Measurements from ENCODE around the gene LHFPL3.
A peak's percentile ranks its signal among the peaks of the same experiment; 100 is the strongest.
"Not testable (repeated sequence)": the region's sequence is repeated elsewhere in the genome, so short reads cannot be mapped to it uniquely, and the experiment has no call there.

The LHFPL3 gene

DNA sequence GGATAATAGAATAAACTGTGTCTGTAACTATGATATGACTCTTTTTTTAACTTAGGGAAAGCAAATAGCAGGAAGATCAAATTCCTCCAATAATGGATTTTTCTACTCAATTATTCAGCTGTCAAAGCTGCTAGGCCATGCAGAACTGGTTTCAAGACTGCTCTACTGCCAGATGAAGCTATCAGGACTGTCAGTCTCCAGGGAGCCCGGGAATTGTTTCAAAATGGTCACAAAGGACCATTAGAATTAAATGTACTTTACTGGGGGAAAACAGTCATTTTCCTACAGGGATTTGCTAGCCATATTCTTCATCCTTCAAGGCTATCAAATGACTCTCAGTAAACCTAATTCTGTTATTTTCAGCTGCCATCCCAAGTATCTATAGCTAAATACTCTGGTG is 276.3 kb downstream of the LHFPL3 start:
- no peak for DNase-seq

DNA sequence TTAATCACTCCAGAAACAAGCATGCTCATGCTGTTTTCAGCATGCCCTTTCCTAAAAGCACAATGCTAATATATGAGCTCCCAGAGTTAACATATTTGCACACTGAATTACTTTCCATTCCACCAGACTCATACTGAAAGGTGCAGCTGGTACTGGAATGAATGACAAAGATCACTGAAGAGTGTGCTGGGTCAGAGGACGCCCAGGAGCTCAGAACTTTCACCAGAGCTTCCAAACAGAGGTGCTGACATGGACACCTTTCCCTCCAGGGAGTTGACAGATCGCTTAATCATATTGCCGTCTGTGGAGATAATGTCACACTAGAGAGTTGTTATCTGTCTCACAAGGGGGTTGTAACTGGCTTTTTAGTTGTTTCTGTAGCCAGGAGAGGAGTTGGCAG is 292.9 kb downstream of the LHFPL3 start:
- DNase-seq: no peak

DNA sequence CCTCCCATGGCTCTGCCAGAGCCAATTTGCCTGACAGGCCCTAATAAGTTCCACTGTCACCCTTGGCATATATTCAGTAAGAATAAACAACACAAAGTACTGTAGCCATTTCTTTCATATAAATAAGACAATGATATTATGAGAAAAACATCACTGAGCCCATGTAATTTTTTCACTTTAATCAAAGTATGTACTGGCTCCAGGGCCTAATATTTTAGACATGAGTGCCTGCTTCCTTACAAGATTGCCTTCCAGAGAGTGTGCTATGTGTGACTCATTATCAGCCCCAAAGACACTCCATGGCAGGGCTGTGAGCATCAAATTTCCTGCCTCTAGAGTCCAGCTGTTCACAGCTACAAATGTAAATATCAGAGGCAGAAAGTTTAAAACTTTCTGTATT is 297.6 kb downstream of the LHFPL3 start:
- no peak for DNase-seq

DNA sequence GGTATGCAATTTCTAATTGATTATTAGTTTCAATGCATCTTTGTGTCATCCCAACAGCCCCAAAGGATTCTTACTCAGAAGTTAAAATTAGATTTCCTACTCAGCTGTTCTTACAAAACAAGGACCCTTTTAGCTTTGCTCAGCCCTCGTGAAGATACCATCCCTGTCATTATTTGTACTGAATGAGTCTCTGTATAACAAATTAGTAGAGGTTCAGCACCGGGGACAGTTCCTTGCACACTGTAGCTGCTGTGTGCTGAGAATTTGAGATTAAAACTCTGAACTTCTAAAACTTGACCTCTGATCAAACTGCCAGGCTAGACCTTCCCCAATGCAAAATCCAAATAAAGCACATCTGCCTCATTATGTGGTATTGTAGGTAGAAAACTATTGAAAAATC is 299.1 kb downstream of the LHFPL3 start:
- DNase-seq: peak; percentile 25

DNA sequence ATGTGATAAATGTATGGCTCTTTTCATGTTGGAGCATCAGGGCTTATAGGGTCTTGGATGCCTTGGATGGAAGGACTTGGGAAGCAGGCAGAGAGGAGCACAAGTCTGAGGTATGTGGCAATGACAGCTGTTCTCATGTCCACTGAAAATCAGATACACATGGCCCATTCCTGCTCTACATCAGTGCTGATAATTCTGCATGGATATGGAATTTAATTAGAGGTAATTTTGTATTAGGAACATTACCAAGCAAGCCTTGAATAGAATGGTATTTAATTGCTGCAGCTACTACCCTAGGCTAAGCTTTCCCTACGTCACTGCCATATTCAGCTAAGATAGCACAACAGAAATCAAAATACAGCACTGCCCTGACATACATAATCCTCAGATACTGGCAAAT is 299.6 kb downstream of the LHFPL3 start:
- DNase-seq: no peak

DNA sequence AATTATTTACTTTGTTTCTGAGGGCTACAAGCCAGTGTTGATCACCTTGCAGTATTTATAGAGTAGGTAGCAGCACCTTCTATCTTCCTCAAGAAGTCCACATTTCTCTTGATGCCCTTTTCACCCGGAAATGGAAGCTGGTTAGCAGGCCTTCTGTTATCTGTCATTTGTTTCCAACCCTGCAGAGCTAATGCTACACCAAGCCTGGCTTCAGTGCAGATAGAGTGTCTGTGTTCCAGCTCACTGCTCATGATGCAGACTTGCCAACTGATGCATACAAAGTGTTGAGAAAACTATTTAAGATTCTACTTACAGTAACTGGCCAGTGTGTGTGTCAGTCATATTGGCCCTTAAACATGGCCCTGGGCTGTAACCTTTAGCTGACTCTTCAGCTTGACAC is 301.0 kb downstream of the LHFPL3 start:
- no peak for DNase-seq

DNA sequence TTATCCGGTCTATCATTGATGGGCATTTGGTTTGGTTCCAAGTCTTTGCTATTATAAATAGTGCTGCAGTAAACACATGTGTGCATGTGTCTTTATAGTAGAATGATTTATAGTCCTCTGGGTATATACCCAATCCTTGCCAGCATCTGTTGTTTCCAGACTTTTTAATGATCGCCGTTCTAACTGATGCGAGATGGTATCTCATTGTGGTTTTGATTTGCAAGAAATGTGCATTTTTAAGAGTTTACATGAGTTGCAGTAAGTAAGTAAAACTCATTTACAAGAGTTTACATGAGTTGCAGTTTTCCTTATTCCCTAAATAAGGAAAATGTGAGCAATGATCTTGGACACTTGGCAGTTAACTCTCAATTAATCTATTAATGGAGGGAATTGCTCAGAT is 312.1 kb downstream of the LHFPL3 start:
- DNase-seq: no peak

DNA sequence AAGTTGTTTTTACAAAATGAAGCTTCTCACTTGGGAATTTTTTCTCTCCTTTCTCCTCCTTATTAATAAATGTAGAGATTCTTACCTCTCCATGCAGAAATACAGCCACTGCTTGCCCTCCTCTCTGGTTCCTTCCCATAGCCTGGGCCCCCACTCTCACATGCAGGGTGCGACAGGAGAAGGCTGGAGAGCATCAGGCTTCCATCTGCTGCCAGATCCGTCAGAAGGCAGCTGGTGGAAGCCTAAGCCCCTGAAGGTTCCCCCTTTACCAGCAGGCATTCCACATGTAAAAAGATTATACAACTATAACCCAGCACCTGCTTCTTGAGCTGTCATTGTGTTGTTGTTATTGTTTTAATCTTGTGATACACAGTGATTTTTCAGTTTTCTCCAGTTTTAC is 314.2 kb downstream of the LHFPL3 start:
- no peak for DNase-seq

DNA sequence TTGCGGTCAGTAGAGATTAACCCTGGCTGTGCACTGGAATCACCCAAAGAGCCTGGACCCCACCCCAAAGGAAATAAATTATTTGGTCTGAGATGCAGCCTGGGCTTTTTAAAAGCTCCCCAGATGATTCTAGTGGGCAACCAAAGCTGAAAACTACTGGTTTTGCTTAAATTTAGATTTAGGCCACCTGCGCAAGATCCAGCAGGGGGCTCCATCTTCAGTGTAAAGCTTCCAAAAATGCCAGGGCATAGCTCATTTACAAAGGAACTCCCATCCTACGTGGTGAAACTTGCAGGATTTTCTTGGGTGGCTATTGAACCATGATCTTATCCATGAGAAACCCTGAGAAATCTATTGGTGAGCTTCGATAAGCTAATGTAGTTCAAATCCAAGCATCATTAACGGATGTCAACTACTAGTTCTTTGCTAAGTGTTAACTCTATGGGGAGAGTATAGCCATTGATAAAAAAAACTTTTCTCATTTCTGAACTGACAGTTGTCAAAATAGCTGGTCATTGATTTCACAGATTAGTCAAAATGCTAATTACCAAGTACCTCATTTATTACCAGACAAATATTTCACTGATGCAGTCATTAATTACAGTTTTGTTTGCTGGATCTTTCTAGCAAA is 315.3 kb downstream of the LHFPL3 start:
- no peak for DNase-seq

DNA sequence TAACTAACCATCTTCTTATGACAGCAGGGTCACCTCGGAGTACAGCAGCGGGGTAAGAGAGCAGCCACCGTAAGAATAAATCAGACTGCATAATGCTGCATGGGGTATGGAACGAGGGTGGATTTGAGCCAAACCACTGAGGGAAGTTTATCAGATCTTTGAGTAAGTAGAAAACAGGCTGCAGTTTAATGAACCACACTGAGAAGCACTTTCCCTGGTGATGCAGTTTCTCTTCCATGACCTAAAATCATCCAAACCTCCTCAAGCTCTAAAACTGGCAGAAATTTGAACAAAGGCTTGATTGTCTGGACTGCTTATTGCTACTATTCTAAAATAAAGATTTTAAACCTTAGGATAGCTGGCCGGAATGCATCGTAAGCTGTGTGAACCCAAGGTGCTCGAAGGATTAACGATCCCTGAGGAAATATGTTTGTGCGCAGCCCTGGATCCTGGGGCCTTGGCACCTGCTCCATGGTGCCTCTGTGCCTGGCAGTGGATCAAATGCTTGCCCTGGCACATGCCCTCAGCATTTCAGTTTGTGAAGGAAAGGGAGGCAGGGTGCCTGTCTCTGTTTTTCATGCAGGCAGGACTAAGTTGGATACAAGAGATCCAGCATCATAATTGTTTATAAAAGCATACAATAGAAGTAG is 322.7 kb downstream of the LHFPL3 start:
- DNase-seq: no peak

DNA sequence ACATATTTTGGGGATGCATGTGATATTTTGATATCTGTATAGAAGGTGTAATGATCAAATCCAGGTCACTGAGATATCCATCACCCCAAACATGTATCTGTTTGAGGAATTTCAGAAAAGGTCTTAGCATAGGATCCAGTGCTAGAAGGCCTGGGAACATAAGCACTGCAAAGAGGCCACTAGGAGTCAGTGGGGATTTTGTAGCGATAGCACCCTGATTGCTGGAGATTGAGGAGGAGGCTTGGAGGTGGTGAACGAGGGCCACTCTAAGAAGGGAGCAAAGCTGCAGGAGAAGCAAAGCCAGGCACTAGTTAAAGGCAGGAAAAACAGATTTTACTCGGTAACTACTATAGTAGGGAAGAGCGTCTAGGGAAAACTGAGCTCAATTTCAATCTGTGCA is 324.0 kb downstream of the LHFPL3 start:
- no peak for DNase-seq

DNA sequence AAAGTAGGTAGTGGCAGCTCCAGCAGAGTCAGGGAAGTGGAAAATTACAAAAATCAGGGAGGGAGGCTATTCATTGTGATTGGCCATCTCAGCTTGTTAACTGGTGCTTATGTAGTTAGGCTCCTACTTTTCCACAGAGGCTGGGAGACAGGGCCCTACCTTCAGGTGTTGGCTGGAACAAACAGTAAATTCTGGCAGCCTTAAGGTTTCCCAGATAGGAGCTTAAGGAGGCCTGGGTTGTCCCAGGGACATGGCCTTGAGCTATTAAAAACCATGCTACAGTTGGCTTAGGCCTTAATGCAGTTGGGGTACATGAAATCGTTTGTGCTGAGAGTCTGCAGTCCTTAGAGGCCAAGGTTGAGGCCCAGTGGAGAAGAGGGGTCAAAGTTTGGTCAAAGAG is 324.5 kb downstream of the LHFPL3 start:
- DNase-seq: no peak

DNA sequence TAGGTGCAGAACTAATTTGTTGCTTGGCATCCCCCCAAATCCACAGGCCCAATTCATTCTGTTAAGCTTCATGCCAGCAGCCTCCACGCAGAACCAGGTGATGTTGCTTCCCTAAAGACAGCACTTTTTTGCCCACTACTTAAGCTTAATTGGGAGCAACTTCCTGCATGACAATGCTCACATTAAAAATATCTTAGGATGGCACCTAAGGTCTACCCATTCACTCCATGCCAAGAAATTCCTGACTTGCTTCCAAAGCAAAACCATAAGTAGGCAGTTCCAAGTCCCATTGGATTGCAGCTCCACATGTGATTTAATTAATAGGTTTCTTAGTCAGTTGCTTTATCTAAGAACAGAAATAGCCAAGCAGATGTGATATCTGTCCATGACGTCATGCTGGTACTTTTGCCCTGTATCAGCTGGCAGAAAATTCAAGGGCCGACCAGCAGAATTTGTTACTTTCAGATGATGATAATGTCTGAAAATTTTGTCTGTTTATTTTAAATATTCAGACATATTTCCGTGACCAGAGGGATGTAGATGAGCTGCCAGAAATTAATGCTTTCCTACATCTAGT is 325.5 kb downstream of the LHFPL3 start:
- DNase-seq: no peak

DNA sequence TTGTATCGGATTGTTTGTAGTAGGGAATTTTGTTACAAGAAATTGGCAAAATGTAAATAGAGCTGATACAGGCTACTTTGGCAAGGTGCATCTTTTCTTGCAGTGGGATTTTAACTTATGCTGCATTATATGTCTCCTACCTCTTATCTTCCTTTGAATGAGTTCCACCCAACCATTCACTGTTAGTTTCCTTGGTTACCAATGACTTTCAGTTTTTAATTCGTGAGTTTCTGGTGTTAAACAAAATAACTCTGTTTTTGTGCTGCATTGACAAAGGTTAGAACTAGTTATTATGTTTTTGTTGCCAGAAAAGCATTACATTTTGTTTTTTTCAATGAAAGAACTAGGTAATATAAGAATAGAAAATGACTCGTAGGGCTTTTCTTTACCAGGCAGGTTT is 327.2 kb downstream of the LHFPL3 start:
- DNase-seq: no peak

DNA sequence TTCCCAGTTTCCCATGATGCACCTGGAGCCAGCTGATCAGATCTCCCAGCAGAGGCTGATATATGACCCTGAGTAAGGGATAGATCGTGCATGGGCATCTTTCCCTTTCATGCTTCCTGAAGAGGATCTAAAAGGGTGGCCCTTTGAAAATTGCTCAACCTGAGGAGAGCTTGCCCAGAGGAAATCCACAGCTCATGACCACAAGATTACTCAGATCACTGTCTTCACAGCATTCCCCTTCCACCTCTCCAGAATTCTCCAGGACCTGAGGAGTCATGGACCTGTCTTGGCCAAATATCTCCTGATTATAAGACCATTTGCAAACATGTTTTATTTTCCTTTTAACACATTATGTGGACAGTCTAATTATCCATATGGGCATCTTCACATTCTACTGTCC is 328.1 kb downstream of the LHFPL3 start:
- no peak for DNase-seq

DNA sequence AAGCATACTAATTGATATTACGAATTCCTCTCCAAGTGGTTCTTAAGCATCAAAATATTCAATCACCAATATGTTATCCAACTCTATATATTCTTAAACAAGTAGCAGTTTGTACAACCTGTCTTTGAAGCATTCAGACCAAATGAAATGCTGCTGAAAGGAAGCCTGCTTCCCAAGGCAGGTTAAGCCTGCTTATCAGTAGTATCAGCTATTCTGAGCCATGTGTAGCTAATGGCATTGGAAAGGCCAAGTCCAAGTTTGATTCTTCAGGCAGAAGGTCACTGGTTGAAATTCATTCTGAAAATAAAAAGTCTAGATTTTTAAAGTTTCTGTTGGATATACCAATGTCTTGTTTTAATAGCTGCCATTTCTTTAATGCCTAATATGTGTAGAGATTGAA is 328.7 kb downstream of the LHFPL3 start:
- no peak for DNase-seq

DNA sequence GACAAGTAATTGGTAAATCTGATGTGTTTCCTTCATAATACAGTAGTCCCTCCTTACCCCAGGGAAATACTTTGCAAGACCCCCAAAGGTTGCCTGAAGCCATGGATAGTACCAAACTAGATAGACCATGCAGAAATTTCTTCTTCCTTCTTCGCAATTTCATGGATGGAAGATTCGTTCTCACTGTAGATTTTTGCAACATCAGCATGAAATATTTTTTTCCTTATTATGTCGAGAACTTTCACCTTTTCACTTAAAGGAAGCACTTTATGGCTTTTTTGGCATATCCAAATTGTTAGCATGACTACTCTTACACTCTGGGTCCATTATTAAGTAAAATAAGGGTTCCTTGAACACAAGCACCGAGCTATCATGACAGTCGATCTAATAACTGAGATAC is 333.2 kb downstream of the LHFPL3 start:
- no peak for DNase-seq

DNA sequence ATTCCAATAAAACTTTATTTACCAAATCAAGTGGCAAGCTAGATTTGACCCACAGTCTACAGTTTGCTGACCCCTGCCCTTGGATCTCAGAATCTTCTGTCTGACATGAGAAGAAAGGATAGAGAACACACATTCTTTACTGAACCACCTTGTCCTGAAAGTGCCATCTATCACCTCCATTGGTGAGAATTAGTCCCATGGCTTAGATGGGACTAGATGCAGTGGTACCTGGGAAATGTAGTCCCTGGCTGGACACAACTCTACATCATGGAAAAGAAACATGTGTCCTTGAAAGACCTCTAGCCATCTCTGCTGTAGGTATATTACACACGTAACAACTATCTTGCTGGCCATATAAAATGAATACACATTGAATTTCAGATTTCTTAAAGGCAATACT is 336.2 kb downstream of the LHFPL3 start:
- DNase-seq: no peak

DNA sequence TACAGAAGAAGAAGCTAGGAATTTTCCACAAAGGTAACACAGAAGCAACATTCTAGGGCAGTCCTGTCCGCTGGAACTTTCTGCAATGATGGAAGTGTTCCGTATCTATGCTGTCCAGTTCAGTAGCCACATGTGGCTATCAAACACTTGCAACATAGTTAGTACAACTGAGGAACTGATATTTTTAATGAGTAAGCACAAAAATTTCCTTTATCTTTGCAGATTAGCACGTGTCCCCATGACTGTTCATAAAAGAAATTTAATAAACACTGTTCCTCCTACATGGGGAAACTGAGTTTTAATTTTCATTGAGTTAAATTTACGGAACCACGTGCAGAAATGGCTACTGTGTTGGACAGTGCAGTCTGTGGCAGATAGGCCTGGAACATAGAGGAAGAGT is 349.2 kb downstream of the LHFPL3 start:
- DNase-seq: no peak

DNA sequence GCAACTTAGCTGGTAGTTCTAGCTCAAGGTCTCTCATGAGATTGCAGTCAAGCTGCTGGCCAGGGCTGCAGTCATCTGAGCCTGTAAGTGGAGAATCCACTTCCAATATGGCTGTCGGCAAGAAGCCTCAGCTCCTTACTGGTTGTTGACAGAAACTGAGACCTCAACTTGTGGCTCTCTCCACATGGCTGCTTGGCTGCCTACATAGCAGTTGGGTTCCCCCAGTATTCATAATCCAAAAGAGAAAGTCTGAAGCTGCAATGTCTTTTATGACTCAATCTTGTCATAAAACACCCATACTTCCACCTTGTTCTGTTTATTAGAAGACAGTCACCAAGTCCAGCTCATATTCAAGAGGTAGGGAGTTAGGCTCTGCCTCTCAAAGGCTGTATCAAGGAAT is 350.7 kb downstream of the LHFPL3 start:
- no peak for DNase-seq

DNA sequence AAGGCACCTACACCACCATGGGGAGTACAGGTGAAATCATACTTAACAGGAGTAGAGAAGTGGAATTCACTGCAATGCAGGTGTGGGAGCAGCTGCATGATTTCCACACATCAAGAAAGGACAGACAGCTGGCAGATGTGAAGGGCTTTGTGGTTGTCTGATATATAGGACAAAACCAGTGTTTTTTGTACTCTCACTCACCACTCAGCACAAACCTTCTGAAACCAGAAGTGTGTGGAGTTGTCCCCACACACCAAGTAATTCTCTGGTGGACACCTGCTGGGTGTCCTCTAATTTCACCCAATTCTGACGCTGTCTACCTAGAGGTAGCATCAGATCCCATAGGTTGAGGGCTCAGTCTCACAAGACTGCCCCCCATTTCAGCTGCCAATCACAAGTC is 357.9 kb downstream of the LHFPL3 start:
- no peak for DNase-seq

DNA sequence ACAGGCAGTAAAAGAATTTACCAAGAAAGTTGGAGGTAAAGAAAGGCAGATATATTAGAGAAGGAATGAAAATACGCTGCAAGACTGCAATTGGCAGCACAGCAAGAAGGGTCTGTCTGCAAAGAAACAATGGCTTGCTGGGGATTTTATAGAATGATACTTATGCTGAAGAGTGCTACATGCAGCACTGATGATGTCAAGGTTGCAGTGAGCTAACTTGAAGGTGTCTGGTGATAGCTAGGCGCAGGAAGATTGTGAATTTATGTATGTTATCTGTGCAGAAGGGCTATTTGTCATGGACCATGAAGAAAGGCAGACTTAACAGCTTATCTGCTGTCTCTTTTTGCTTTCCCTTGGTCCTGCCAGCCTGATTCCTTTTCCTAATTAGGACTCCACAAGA is 366.3 kb downstream of the LHFPL3 start:
- DNase-seq: no peak

DNA sequence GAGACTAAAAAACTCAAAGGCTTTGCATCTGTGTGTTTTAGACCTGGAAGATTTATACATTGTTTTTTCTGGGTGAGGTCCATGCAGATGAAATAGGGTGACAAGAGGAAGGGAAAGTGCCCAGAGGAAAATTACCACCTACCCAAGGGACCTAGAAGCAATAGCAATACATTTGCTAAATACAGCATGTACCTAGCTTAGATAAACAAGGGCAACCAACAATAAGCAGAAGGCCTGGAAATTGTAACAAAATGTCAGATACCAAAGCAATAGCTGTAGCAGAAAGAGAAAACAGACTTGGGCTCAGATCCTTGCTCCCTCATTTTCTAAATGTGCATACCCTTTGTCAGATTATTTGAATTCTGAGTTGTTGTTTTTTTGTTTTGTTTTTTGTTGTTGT is 367.2 kb downstream of the LHFPL3 start:
- no peak for DNase-seq

DNA sequence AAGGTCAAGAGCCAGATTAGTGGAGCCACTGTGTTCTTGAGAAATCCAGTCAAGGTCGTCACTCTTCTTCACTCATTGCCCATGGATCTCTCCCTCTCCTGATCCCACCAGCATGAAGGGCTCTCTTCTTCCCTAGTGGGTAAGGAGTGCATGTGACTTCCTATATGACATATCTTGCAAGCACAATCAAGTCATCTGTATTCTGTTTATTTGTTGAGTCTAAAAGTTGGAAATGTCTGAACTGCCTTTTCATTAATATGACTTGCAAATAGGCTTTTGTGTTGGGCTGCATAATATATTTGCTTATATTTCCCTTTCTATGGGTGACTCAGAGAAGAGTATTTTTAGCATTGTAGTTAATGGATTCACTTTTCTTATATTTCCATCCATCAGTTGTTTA is 371.9 kb downstream of the LHFPL3 start:
- no peak for DNase-seq

DNA sequence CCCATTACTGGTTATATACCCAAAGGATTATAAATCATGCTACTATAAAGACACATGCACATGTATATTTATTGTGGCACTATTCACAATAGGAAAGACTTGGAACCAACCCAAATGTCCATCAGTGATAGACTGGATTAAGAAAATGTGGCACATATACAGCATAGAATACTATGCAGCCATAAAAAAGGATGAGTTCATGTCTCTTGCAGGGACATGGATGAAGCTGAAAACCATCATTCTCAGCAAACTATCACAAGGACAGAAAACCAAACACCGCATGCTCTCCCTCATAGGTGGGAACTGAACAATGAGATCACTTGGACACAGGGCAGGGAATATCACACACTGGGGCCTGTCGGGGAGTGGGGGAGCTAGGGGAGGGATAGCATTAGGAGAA is 392.6 kb downstream of the LHFPL3 start:
- not testable (repeated sequence) for DNase-seq
